ENCODE data around the gene PTPRM.

DNA sequence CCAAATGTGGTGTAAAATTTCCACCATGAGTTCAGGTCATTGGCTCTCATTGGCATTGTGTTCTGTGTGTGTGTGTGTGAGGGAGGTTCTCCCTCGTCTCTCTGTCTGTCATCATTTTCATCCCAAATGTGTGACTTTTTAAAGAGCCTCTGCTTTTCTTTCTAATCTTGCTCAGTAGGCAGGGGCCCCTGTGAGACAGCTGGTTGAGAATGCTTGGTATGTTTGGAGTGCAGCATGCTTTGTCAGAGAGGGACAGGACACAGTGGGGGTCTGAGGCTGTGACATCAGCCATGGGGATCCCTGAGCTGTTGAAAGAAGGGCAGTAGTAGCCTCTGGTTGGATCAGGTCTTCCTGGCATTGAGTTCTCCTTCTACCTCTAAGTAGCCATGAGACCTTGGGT lies 10.6 kb downstream of the PTPRM start:
- TF ChIP-seq POLR2A (IDR thresholded peaks at IDR 0.05): no peak
- TF ChIP-seq, protein P1, sequence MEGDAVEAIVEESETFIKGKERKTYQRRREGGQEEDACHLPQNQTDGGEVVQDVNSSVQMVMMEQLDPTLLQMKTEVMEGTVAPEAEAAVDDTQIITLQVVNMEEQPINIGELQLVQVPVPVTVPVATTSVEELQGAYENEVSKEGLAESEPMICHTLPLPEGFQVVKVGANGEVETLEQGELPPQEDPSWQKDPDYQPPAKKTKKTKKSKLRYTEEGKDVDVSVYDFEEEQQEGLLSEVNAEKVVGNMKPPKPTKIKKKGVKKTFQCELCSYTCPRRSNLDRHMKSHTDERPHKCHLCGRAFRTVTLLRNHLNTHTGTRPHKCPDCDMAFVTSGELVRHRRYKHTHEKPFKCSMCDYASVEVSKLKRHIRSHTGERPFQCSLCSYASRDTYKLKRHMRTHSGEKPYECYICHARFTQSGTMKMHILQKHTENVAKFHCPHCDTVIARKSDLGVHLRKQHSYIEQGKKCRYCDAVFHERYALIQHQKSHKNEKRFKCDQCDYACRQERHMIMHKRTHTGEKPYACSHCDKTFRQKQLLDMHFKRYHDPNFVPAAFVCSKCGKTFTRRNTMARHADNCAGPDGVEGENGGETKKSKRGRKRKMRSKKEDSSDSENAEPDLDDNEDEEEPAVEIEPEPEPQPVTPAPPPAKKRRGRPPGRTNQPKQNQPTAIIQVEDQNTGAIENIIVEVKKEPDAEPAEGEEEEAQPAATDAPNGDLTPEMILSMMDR (IDR thresholded peaks at IDR 0.05): no peak

All from lower leg skin (tissue), 3 donors.